Gastroesophageal sphincter (tissue), 4 donors: ENCODE data around the gene HYOU1. TPM values are rescaled to one million over a fixed set of nuclear protein-coding genes. Genes with fewer than 3 reads are reported as not detected.

Experiments
- ATAC-seq: fragments of 150-250 bp; one replicate; pipeline ENCODE4 v1.9.1; 2016; ENCODE audit warnings: mild to moderate bottlenecking, moderate library complexity
- H3K27ac ChIP-seq, 4 donors: fragments of 200-600 bp; sonication (generic) in 3 of 4; 1 replicate in 3 of 4; 2 replicates in 1 of 4; pipeline ENCODE4 v1.5.1; 2016 to 2019
- H3K27me3 ChIP-seq: fragments of 200-600 bp; sonication (generic); one replicate; pipeline ENCODE4 v1.5.1; 2019
- H3K36me3 ChIP-seq, 2 donors: fragments of 200-600 bp; sonication (generic); one replicate each; pipeline ENCODE4 v1.5.1; 2019; ENCODE audit warnings: control low read depth in 1 of 2
- H3K4me1 ChIP-seq, 3 donors: fragments of 200-600 bp; sonication (generic); 1 replicate in 2 of 3; 2 replicates in 1 of 3; pipeline ENCODE4 v1.5.1; 2016 to 2019; ENCODE audit warnings: control low read depth in 2 of 3
- H3K4me3 ChIP-seq, 2 donors: fragments of 200-600 bp; sonication (generic); one replicate each; pipeline ENCODE4 v1.5.1; 2019; ENCODE audit warnings: mild to moderate bottlenecking in 1 of 2, moderate library complexity in 1 of 2
- H3K9me3 ChIP-seq, 3 donors: fragments of 200-600 bp; sonication (generic); one replicate each; pipeline ENCODE4 v1.5.1; 2017 to 2019; ENCODE audit warnings: control low read depth in 2 of 3
- CTCF ChIP-seq, 4 experiments: fragments of 200-600 bp in 2 of 4; fragments of 450-650 bp in 2 of 4; sonication (generic) in 1 of 4; IDR thresholded peaks; one replicate each; pipeline ENCODE4 v1.5.1; 2017 to 2019; ENCODE audit warnings: antibody characterized with exemption in 4 of 4, mild to moderate bottlenecking in 2 of 4, moderate library complexity in 2 of 4
- EP300 ChIP-seq: sonication (generic); formaldehyde crosslinking; IDR thresholded peaks from one replicate; pipeline ENCODE4 v1.6.1; 2017; ENCODE audit warnings: antibody characterized with exemption, mild to moderate bottlenecking
- POLR2A ChIP-seq, 2 donors: fragments of 450-650 bp; IDR thresholded peaks; one replicate each; pipeline ENCODE4 v1.6.1; 2017; ENCODE audit warnings: antibody characterized with exemption in 2 of 2, mild to moderate bottlenecking in 2 of 2, moderate library complexity in 1 of 2
- POLR2AphosphoS5 ChIP-seq: sonication (generic); formaldehyde crosslinking; IDR thresholded peaks from one replicate; pipeline ENCODE4 v1.6.1; 2017; ENCODE audit warnings: antibody characterized with exemption
- WGBS, 2 donors: methylation state at CpG; one replicate each; pipeline ENCODE4 v1.1.5; 2018; ENCODE audit warnings: low coverage in 1 of 2; 5-methylcytosine and 5-hydroxymethylcytosine counted together
- total RNA-seq, 4 donors: library from RNA; depleted of rRNA; stranded (reverse); fragments of >200 nt; gene quantifications; one replicate each; pipeline ENCODE4 v1.1.0, GENCODE V29; 2016

HYOU1 gene
- total RNA-seq, 4 donors from 2014 or later = 37.8 to 63.0 (median 57.9) TPM

- Histone ChIP-seq H3K4me1 (peaks cover 0 to 31% (median 21%) of the 10 kb centered on the region in 3 donors), H3K9me3 (no peaks in the 10 kb centered on the region), H3K27me3 (no peaks in the 10 kb centered on the region), H3K4me3 (peak overlapping the region; percentile 60 to 86), H3K36me3 (peaks cover 0 to 38% of the 10 kb centered on the region in 2 donors), H3K27ac (peak overlapping the region; percentile 79 to 99 (median 96))
- peak in 3 of 4 experiments; percentile 77 to 85 (median 81) for TF ChIP-seq CTCF (IDR thresholded peaks at IDR 0.05)
- TF ChIP-seq POLR2A (IDR thresholded peaks at IDR 0.05) = no peak
- WGBS, 2 donors = no CpG with 5 or more reads among the region's 19 CpGs
- peak; percentile 81 for ATAC-seq
These were observed 37.7 kb upstream of the HYOU1 start for GRCh38 chr11:119094816-119095065.

- H3K4me1 ChIP-seq = peaks cover 0 to 31% (median 21%) of the 10 kb centered on the region in 3 donors
- no peaks in the 10 kb centered on the region for H3K27me3 ChIP-seq
- ATAC-seq = peak; percentile 11
- TF ChIP-seq EP300 = no peak
- no peak for TF ChIP-seq POLR2AphosphoS5
- TF ChIP-seq POLR2A (IDR thresholded peaks at IDR 0.05) = peak in 1 of 2 donors; percentile 15
- H3K4me3 ChIP-seq = peak overlapping the region; percentile 60 to 86
- no peaks in the 10 kb centered on the region for H3K9me3 ChIP-seq
- H3K27ac ChIP-seq = peak overlapping the region; percentile 79 to 99 (median 96)
- 0% methylated on average over 1 to 2 of the region's 81 CpGs for WGBS, 2 donors
- peaks cover 0 to 35% of the 10 kb centered on the region in 2 donors for H3K36me3 ChIP-seq
These were observed 37.2 kb upstream of the HYOU1 start for GRCh38 chr11:119093942-119094815.

GRCh38 chr11:119092880-119093842, 36.2 kb upstream of the HYOU1 start:
- WGBS, 2 donors = 14 to 39% methylated on average over 2 to 8 of the region's 12 CpGs

GRCh38 chr11:119091966-119092879, 35.2 kb upstream of the HYOU1 start:
- Histone ChIP-seq H3K9me3 (no peaks in the 10 kb centered on the region), H3K4me1 (peaks cover 0 to 31% (median 21%) of the 10 kb centered on the region in 3 donors), H3K36me3 (peaks cover 0 to 18% of the 10 kb centered on the region in 2 donors), H3K4me3 (no peak overlapping the region), H3K27me3 (no peaks in the 10 kb centered on the region), H3K27ac (peak overlapping the region in 3 of 4 donors; percentile 93 to 99 (median 98))
- ATAC-seq = no peak
- 79 to 85% methylated on average over 4 to 6 of the region's 13 CpGs for WGBS, 2 donors
- TF ChIP-seq EP300 = no peak

More at GRCh38 chr11:119092880-119093842, 36.2 kb upstream of the HYOU1 start:
- Histone ChIP-seq H3K36me3 (peaks cover 0 to 27% of the 10 kb centered on the region in 2 donors), H3K27ac (peak overlapping the region; percentile 79 to 99 (median 96)), H3K4me3 (peak overlapping the region in 1 of 2 donors; percentile 86), H3K9me3 (no peaks in the 10 kb centered on the region), H3K4me1 (peaks cover 0 to 31% (median 21%) of the 10 kb centered on the region in 3 donors), H3K27me3 (no peaks in the 10 kb centered on the region)
- ATAC-seq = no peak
- no peak for TF ChIP-seq CTCF (IDR thresholded peaks at IDR 0.05)
- TF ChIP-seq POLR2AphosphoS5 = no peak
- TF ChIP-seq EP300 = no peak
- no peak for TF ChIP-seq POLR2A (IDR thresholded peaks at IDR 0.05)

GRCh38 chr11:119091178-119091577, 34.2 kb upstream of the HYOU1 start:
- Histone ChIP-seq H3K27me3 (no peaks in the 10 kb centered on the region), H3K27ac (peak overlapping the region in 2 of 4 donors; percentile 39 to 93), H3K9me3 (no peaks in the 10 kb centered on the region), H3K36me3 (peaks cover 0 to 10% of the 10 kb centered on the region in 2 donors), H3K4me1 (peaks cover 0 to 34% (median 21%) of the 10 kb centered on the region in 3 donors), H3K4me3 (no peak overlapping the region)
- WGBS, 2 donors = 47 to 55% methylated on average over 5 to 9 of the region's 9 CpGs
- TF ChIP-seq POLR2A (IDR thresholded peaks at IDR 0.05) (no peak), POLR2AphosphoS5 (no peak), CTCF (IDR thresholded peaks at IDR 0.05) (no peak), EP300 (no peak)
- no peak for ATAC-seq
